ENCODE results near the gene DOCK8.

- TF ChIP-seq POLR2AphosphoS5 (IDR thresholded peaks at IDR 0.05; ENCODE audit: low read depth, low read length) (no peak), CTCF (IDR thresholded peaks at IDR 0.05 in 2 of 3, conservative IDR thresholded peaks at IDR 0.05 in 1 of 3; ENCODE audit: borderline replicate concordance in 1 of 3, insufficient read depth in 1 of 3, low read depth in 2 of 3, low read length in 2 of 3) (no peak), POLR2A (IDR thresholded peaks at IDR 0.05; ENCODE audit: borderline replicate concordance, extremely low read depth, insufficient read depth, insufficient read length) (no peak)
Observed at GRCh38 chr9:441126-441525, 226.5 kb downstream of the DOCK8 start.

Measured in HCT116 (cell line).